K562 (cell line): ENCODE measurements around the gene NIPA2. TPM values are rescaled to one million over a fixed set of nuclear protein-coding genes. Genes with fewer than 3 reads are reported as not detected.
A peak's percentile ranks its signal among the peaks of the same experiment; 100 is the strongest.

Source experiments
- LARP7 ChIP-seq: fragments of 450-650 bp; IDR thresholded peaks from 2 replicates; pipeline ENCODE4 v1.6.1; 2016
- MIER1 ChIP-seq: fragments of 450-650 bp; IDR thresholded peaks from 2 replicates; pipeline ENCODE4 v1.6.1; 2016; ENCODE audit warnings: antibody characterized with exemption, mild to moderate bottlenecking, low read depth
- NONO ChIP-seq, 2 experiments: fragments of 200-400 bp in 1 of 2; fragments of 450-650 bp in 1 of 2; formaldehyde crosslinking in 1 of 2; IDR thresholded peaks; 2 replicates each; pipeline ENCODE4 v1.6.1; 2017; ENCODE audit warnings: low read depth in 2 of 2, mild to moderate bottlenecking in 2 of 2, moderate library complexity in 2 of 2, low read length in 1 of 2
- PHF20 ChIP-seq: fragments of 450-650 bp; IDR thresholded peaks from 2 replicates; pipeline ENCODE4 v1.6.1; 2018; ENCODE audit not compliant: partially characterized antibody
- POLR2AphosphoS5 ChIP-seq: IDR thresholded peaks from 2 replicates; pipeline ENCODE4 v1.6.1; 2011; ENCODE audit warnings: mild to moderate bottlenecking, low read depth, low read length, moderate library complexity; ENCODE audit not compliant: control insufficient read depth, insufficient read depth
- POLR2H ChIP-seq: IDR thresholded peaks from 2 replicates; pipeline ENCODE4 v1.6.1; 2016; ENCODE audit warnings: missing genetic modification characterization, low read depth, mild to moderate bottlenecking, control low read depth, missing compliant biosample characterization, moderate library complexity
- RBM22 ChIP-seq: fragments of 200-400 bp; formaldehyde crosslinking; IDR thresholded peaks from 2 replicates; pipeline ENCODE4 v1.6.1; 2018; ENCODE audit warnings: low read length, low read depth; ENCODE audit not compliant: poor library complexity, severe bottlenecking
- SMAD4 ChIP-seq: fragments of 250-450 bp; sonication (Bioruptor Pico); conservative IDR thresholded peaks from 2 replicates; pipeline ENCODE4 v1.8.0; 2021; ENCODE audit warnings: inconsistent platforms, mild to moderate bottlenecking, moderate library complexity
- TEAD1 ChIP-seq, 2 experiments: fragments of 450-650 bp in 1 of 2; sonication (generic) in 1 of 2; formaldehyde crosslinking; IDR thresholded peaks; 2 replicates each; pipeline versions ENCODE4 v1.4.0 to v1.8.0; 2020 to 2022; ENCODE audit warnings: mild to moderate bottlenecking in 2 of 2, missing genetic modification reagents in 1 of 2
- YY1 ChIP-seq, 3 experiments: IDR thresholded peaks; 2 replicates each; pipeline ENCODE4 v1.6.1; 2011; ENCODE audit warnings: low read length in 2 of 3, mild to moderate bottlenecking in 2 of 3, moderate library complexity in 2 of 3, borderline replicate concordance in 1 of 3, control low read depth in 1 of 3, low read depth in 1 of 3; ENCODE audit not compliant: insufficient read depth in 3 of 3, insufficient replicate concordance in 2 of 3, control insufficient read depth in 1 of 3, insufficient read length in 1 of 3; ENCODE audit errors: extremely low read depth in 1 of 3
- ZFP30 ChIP-seq: fragments of 250-450 bp; sonication (Bioruptor Pico); IDR thresholded peaks from 2 replicates; pipeline ENCODE4 v1.8.0; 2022; ENCODE audit warnings: moderate library complexity, mild to moderate bottlenecking, inconsistent platforms, borderline replicate concordance
- ZNF311 ChIP-seq: fragments of 250-450 bp; sonication (Bioruptor Pico); IDR thresholded peaks from 2 replicates; pipeline ENCODE4 v1.4.0; 2020; ENCODE audit warnings: mild to moderate bottlenecking, moderate library complexity
- polyA plus RNA-seq, 8 experiments: library from polyadenylated mRNA; depleted of rRNA in 4 of 8; stranded (reverse) in 5 of 8; unstranded in 3 of 8; fragments of >200 nt; fragmentation: Nextera tagmentation in 2 of 8; fragmentation: Illumina TruSeq in 1 of 8; extraction: Ambion mirVana in 2 of 8; extraction: Trizol in 1 of 8; gene quantifications; 2 replicates each; pipeline versions ENCODE4 v1.2.1 to v1.2.3, GENCODE V29; 2011 to 2014; ENCODE audit warnings: inconsistent platforms in 1 of 8, missing spikeins in 1 of 8
- total RNA-seq, 7 experiments: library from RNA; depleted of rRNA in 6 of 7; stranded (reverse); fragments of >200 nt in 6 of 7; fragmentation: Illumina TruSeq in 2 of 7; extraction: Trizol in 2 of 7; gene quantifications; 2 replicates each; pipeline versions ENCODE4 v1.2.1 to v1.2.3, GENCODE V29; 2011 to 2021; ENCODE audit warnings: low replicate concordance in 1 of 7
- TF ChIP-seq, protein P1 (sequence below): fragments of 250-450 bp; sonication (Bioruptor Pico); IDR thresholded peaks from 2 replicates; pipeline ENCODE4 v1.4.0; 2020; ENCODE audit warnings: mild to moderate bottlenecking, moderate library complexity
- TF ChIP-seq, protein P2 (sequence below): fragments of 450-650 bp; formaldehyde crosslinking; conservative IDR thresholded peaks from 2 replicates; pipeline ENCODE4 v1.4.0; 2022; ENCODE audit warnings: mild to moderate bottlenecking, missing genetic modification characterization
- TF ChIP-seq, protein P3 (sequence below): sonication (generic); formaldehyde crosslinking; IDR thresholded peaks from 2 replicates; pipeline ENCODE4 v1.8.0; 2022; ENCODE audit warnings: mild to moderate bottlenecking, missing genetic modification reagents, borderline replicate concordance
- TF ChIP-seq, protein P4 (sequence below): fragments of 200-800 bp; sonication (Bioruptor generic); IDR thresholded peaks from 2 replicates; pipeline ENCODE4 v1.6.1; 2017; ENCODE audit warnings: missing genetic modification characterization, missing compliant biosample characterization
- TF ChIP-seq, protein P5 (sequence below): fragments of 250-450 bp; sonication (Bioruptor Pico); IDR thresholded peaks from 2 replicates; pipeline ENCODE4 v1.4.0; 2020

NIPA2 gene
- total and polyA plus RNA-seq, 9 of the 15 experiments (the other 6 are each of a cell fraction or from before 2014, with no cell fraction given), result 18.7 to 107 (median 87.3) TPM

DNA sequence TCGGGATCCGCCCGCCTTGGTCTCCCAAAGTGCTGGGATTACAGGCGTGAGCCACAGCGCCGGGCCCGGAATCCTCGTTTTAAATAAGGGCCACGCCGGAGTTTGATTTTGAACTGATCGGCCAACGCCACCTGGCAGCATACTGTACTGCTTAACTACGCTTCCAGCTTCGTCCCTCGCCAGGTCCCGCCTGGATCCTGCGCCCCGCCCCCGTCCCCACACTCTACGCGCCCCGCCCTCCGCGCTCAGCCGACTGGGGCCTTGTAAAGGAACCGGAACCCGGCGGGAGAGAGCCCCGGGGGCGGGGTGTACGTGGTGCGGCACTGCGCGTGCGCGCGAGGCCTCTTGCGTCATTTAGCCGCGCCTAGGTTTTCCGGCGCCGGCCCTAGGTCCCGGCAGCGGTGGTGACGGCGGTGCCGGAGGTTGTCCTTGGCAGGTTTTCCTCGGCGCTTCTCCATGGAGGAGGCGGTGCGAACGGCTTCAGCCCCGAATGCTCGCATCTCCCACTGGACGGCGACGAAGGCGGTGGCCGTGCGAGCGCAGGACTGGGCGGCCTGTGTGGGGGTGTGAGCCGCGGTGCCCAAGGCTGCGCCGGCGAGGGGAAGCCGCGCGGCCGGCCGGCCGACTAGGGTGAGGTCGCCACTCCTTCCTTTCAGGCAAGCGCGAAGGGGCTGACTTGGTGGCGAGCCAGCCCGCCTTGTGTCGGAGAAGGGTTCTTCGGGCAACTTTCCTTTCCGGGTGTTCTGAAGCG lies at the start of gene NIPA2 (continued):
- TF ChIP-seq RBM22 (peak; percentile 52), ZNF311 (no peak), YY1 (IDR thresholded peaks at IDR 0.05; ENCODE audit: borderline replicate concordance in 1 of 3, control insufficient read depth in 1 of 3, extremely low read depth in 1 of 3, insufficient read depth in 3 of 3, insufficient read length in 1 of 3, insufficient replicate concordance in 2 of 3, low read depth in 1 of 3, low read length in 2 of 3) (peak in 2 of 3 experiments; percentile 43 to 79), SMAD4 (CRISPR knock-in tag) (peak; percentile 42; the same call in 1 of the 2 replicates), POLR2H (tag) (peak; percentile 94), ZFP30 (CRISPR knock-in tag) (no peak), NONO (IDR thresholded peaks at IDR 0.05; ENCODE audit: low read depth in 2 of 2, low read length in 1 of 2) (peak in 1 of 2 experiments; percentile 81; a peak in 2 of 4 replicates), TEAD1 (CRISPR knock-in tag; IDR thresholded peaks at IDR 0.05) (0 out of 4 replicates have a peak, but pooled peaks of 1 of the 2 experiments have one; percentile 50), LARP7 (no peak), PHF20 (peak; percentile 85), MIER1 (no peak), POLR2AphosphoS5 (peak; percentile 83)
- TF ChIP-seq, protein P1, sequence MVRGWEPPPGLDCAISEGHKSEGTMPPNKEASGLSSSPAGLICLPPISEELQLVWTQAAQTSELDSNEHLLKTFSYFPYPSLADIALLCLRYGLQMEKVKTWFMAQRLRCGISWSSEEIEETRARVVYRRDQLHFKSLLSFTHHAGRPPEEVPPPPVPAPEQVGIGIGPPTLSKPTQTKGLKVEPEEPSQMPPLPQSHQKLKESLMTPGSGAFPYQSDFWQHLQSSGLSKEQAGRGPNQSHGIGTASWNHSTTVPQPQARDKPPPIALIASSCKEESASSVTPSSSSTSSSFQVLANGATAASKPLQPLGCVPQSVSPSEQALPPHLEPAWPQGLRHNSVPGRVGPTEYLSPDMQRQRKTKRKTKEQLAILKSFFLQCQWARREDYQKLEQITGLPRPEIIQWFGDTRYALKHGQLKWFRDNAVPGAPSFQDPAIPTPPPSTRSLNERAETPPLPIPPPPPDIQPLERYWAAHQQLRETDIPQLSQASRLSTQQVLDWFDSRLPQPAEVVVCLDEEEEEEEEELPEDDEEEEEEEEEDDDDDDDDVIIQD, result 0 out of 2 replicates have a peak, but pooled peaks have one; percentile 19
- TF ChIP-seq, protein P2, sequence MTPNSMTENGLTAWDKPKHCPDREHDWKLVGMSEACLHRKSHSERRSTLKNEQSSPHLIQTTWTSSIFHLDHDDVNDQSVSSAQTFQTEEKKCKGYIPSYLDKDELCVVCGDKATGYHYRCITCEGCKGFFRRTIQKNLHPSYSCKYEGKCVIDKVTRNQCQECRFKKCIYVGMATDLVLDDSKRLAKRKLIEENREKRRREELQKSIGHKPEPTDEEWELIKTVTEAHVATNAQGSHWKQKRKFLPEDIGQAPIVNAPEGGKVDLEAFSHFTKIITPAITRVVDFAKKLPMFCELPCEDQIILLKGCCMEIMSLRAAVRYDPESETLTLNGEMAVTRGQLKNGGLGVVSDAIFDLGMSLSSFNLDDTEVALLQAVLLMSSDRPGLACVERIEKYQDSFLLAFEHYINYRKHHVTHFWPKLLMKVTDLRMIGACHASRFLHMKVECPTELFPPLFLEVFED, result no peak
- TF ChIP-seq, protein P3, sequence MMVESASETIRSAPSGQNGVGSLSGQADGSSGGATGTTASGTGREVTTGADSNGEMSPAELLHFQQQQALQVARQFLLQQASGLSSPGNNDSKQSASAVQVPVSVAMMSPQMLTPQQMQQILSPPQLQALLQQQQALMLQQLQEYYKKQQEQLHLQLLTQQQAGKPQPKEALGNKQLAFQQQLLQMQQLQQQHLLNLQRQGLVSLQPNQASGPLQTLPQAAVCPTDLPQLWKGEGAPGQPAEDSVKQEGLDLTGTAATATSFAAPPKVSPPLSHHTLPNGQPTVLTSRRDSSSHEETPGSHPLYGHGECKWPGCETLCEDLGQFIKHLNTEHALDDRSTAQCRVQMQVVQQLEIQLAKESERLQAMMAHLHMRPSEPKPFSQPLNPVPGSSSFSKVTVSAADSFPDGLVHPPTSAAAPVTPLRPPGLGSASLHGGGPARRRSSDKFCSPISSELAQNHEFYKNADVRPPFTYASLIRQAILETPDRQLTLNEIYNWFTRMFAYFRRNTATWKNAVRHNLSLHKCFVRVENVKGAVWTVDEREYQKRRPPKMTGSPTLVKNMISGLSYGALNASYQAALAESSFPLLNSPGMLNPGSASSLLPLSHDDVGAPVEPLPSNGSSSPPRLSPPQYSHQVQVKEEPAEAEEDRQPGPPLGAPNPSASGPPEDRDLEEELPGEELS, result 0 out of 2 replicates have a peak, but pooled peaks have one; percentile 49
- TF ChIP-seq, protein P4, sequence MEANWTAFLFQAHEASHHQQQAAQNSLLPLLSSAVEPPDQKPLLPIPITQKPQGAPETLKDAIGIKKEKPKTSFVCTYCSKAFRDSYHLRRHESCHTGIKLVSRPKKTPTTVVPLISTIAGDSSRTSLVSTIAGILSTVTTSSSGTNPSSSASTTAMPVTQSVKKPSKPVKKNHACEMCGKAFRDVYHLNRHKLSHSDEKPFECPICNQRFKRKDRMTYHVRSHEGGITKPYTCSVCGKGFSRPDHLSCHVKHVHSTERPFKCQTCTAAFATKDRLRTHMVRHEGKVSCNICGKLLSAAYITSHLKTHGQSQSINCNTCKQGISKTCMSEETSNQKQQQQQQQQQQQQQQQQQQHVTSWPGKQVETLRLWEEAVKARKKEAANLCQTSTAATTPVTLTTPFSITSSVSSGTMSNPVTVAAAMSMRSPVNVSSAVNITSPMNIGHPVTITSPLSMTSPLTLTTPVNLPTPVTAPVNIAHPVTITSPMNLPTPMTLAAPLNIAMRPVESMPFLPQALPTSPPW (CRISPR knock-in tag), result peak; percentile 92
- TF ChIP-seq, protein P5, sequence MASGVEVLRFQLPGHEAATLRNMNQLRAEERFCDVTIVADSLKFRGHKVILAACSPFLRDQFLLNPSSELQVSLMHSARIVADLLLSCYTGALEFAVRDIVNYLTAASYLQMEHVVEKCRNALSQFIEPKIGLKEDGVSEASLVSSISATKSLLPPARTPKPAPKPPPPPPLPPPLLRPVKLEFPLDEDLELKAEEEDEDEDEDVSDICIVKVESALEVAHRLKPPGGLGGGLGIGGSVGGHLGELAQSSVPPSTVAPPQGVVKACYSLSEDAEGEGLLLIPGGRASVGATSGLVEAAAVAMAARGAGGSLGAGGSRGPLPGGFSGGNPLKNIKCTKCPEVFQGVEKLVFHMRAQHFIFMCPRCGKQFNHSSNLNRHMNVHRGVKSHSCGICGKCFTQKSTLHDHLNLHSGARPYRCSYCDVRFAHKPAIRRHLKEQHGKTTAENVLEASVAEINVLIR (CRISPR knock-in tag), result peak; percentile 88
